GM18505 (cell line): ENCODE data around the gene PHYH.
"Not testable (repeated sequence)": the region's sequence is repeated elsewhere in the genome, so short reads cannot be mapped to it uniquely, and the experiment has no call there.

Experiments
- ATAC-seq: cut with Tn5 transposase; IDR thresholded peaks from one replicate; pipeline ENCODE4 v1.9.1; 2021; ENCODE audit not compliant: unreplicated experiment
- POLR2A ChIP-seq: IDR thresholded peaks from 4 replicates; pipeline ENCODE4 v1.6.1; 2011; ENCODE audit warnings: borderline replicate concordance; ENCODE audit not compliant: insufficient read depth, insufficient read length; ENCODE audit errors: extremely low read depth

PHYH gene

GRCh38 chr10:13310518-13311176 is 10.8 kb upstream of the PHYH start:
- ATAC-seq: no peak
- no peak for TF ChIP-seq POLR2A

- TF ChIP-seq POLR2A: no peak
Measured at GRCh38 chr10:13309792-13310191, 9.9 kb upstream of the PHYH start.

GRCh38 chr10:13308096-13308495 is 8.2 kb upstream of the PHYH start:
- TF ChIP-seq POLR2A: no peak
- no peak for ATAC-seq

More at GRCh38 chr10:13309792-13310191, 9.9 kb upstream of the PHYH start:
- no peak for ATAC-seq

- ATAC-seq: no peak
- no peak for TF ChIP-seq POLR2A
Measured at GRCh38 chr10:13306103-13306502, 6.2 kb upstream of the PHYH start.

- ATAC-seq: no peak
- no peak for TF ChIP-seq POLR2A
Measured at GRCh38 chr10:13302821-13303555, 3.1 kb upstream of the PHYH start.

GRCh38 chr10:13298748-13299436 is 972 bp downstream of the PHYH start:
- no peak for TF ChIP-seq POLR2A
- ATAC-seq: no peak

- no peak for TF ChIP-seq POLR2A
- no peak for ATAC-seq
Measured at GRCh38 chr10:13296476-13296875, 3.4 kb downstream of the PHYH start.

GRCh38 chr10:13294784-13295183 is 5.1 kb downstream of the PHYH start:
- no peak for TF ChIP-seq POLR2A
- ATAC-seq: no peak

GRCh38 chr10:13291821-13292773 is 7.8 kb downstream of the PHYH start:
- no peak for ATAC-seq
- no peak for TF ChIP-seq POLR2A

GRCh38 chr10:13291061-13291460 is 8.8 kb downstream of the PHYH start:
- ATAC-seq: no peak
- TF ChIP-seq POLR2A: no peak

GRCh38 chr10:13284050-13284449 is 15.8 kb downstream of the PHYH start:
- TF ChIP-seq POLR2A: no peak
- ATAC-seq: no peak

- ATAC-seq: not testable (repeated sequence)
Measured at GRCh38 chr10:13282348-13282747, 17.5 kb downstream of the PHYH start.
